ENCODE results near the gene TAS2R7.

- no peak for TF ChIP-seq CTCF (conservative IDR thresholded peaks at IDR 0.05; ENCODE audit: low read depth, low read length)
- no peak for TF ChIP-seq EZH2 (IDR thresholded peaks at IDR 0.05; ENCODE audit: low read length, unreplicated experiment)
These were observed 23.3 kb downstream of the TAS2R7 start for GRCh38 chr12:10779103-10779502.
